ENCODE results near the gene WDR70. TPM values are rescaled to one million over a fixed set of nuclear protein-coding genes. Genes with fewer than 3 reads are reported as not detected.

Gene WDR70
- total and polyA plus RNA-seq, 2 of the 8 experiments (the other 6 are each of a cell fraction or from before 2014, with no cell fraction given), result 10.6 to 37.4 TPM

DNA sequence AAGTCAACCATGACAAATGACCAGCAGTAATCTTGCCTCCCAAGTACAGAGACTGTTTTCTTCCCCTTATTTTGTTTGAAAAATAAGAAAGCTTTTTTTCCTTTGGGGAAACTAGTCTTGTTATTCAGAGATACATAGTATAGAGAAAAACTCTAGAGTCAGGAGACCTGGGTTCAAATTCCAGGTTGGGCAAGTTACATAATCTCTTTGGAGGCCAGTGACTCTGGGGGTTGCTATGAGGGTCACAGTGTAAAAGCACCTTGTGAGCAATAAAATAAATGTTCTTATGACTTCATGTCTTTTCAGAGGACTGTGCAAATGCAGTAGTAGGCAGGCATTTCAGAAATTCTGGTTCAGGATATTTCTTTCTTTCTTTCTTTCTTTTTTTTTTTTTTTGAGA is 389.3 kb downstream of the WDR70 start:
- Histone ChIP-seq H3K56ac (replicated peaks; ENCODE audit: insufficient read length, low read depth, low read length) (no peak overlapping the region), H3K23me2 (ENCODE audit: low read depth, low read length) (no peaks in the 10 kb centered on the region), H2BK5ac (ENCODE audit: low read depth, low read length) (no peak overlapping the region), H3K79me1 (ENCODE audit: low read depth, low read length) (no peaks in the 10 kb centered on the region), H2BK15ac (ENCODE audit: low read length) (no peak overlapping the region), H2BK120ac (replicated peaks; ENCODE audit: low read depth, low read length) (no peak overlapping the region), H3K23ac (ENCODE audit: insufficient read length) (no peak overlapping the region), H2BK20ac (ENCODE audit: low read length) (no peak overlapping the region), H2AFZ (ENCODE audit: low read length) (no peak overlapping the region), H3K79me2 (ENCODE audit: control insufficient read depth in 1 of 2, insufficient read depth in 2 of 2, low read length in 2 of 2) (no peaks in the 10 kb centered on the region), H2AK5ac (ENCODE audit: low read depth, low read length) (no peak overlapping the region), H3K4me1 (replicated peaks in 1 of 4; ENCODE audit: control insufficient read depth in 3 of 4, insufficient read depth in 4 of 4, low read length in 3 of 4) (no peaks in the 10 kb centered on the region), H3K36me3 (ENCODE audit: control insufficient read depth in 2 of 4, insufficient read depth in 4 of 4, low read length in 3 of 4) (no peaks in the 10 kb centered on the region), H3K14ac (ENCODE audit: insufficient read length) (no peak overlapping the region), H3K4me2 (ENCODE audit: insufficient read depth in 1 of 2, low read depth in 2 of 2, low read length in 2 of 2) (no peak overlapping the region), H4K91ac (replicated peaks; ENCODE audit: insufficient read length, low read length) (no peak overlapping the region), H4K5ac (ENCODE audit: insufficient read length, low read depth, low read length) (no peak overlapping the region), H3K4ac (replicated peaks; ENCODE audit: insufficient read length, low read depth, low read length) (no peak overlapping the region), H4K8ac (ENCODE audit: extremely low read depth, insufficient read depth, low read length) (no peak overlapping the region), H4K20me1 (replicated peaks in 1 of 2; ENCODE audit: control insufficient read depth in 1 of 2, insufficient read depth in 2 of 2, low read length in 2 of 2) (no peaks in the 10 kb centered on the region), H3K4me3 (ENCODE audit: extremely low read depth in 1 of 4, insufficient read depth in 2 of 4, low read depth in 3 of 4, low read length in 4 of 4) (no peak overlapping the region), H2BK12ac (ENCODE audit: low read depth, low read length) (no peak overlapping the region), H3K9me3 (ENCODE audit: insufficient read depth in 2 of 2, low read depth in 1 of 2, low read length in 1 of 2) (no peaks in the 10 kb centered on the region), H3K9ac (replicated peaks in 1 of 4; ENCODE audit: extremely low read depth in 1 of 4, low read depth in 3 of 4, low read length in 3 of 4) (no peak overlapping the region), H3K27me3 (replicated peaks in 1 of 4; ENCODE audit: control insufficient read depth in 3 of 4, extremely low read depth in 1 of 4, insufficient read depth in 3 of 4, low read length in 3 of 4) (no peaks in the 10 kb centered on the region), H3K18ac (ENCODE audit: extremely low read depth, low read length) (no peak overlapping the region), H3K27ac (ENCODE audit: low read depth, low read length) (no peak overlapping the region)
- DNase-seq (ENCODE audit: low read depth in 1 of 2, low spot score in 2 of 2), result no peak
- ChIA-PET CTCF (ENCODE audit: partially characterized antibody) (interaction anchor here (0.5 kb wide), 1 partner anchor 1616 kb away, joined by 3 read pairs; no protein-coding TSS in a partner anchor), POLR2A (ENCODE audit: partially characterized antibody) (no interaction called here)
- TF ChIP-seq EGR1 (IDR thresholded peaks at IDR 0.05; ENCODE audit: borderline replicate concordance, low read depth, low read length) (no peak), KDM4A (IDR thresholded peaks at IDR 0.05; ENCODE audit: low read depth, low read length, severe bottlenecking) (no peak), KDM1A (IDR thresholded peaks at IDR 0.05; ENCODE audit: borderline replicate concordance, low read length) (no peak), SIN3A (conservative IDR thresholded peaks at IDR 0.05 in 1 of 2, IDR thresholded peaks at IDR 0.05 in 1 of 2; ENCODE audit: low read depth in 1 of 2, low read length in 2 of 2) (no peak), CTBP2 (IDR thresholded peaks at IDR 0.05; ENCODE audit: borderline replicate concordance, insufficient read depth, insufficient read length, low read length) (no peak), KDM5A (IDR thresholded peaks at IDR 0.05; ENCODE audit: low read length) (no peak)
- no peak for FAIRE-seq
